GM06990 (cell line): ENCODE data around the gene SYTL2.

Experiments used
- DNase-seq: peaks from one replicate; pipeline ENCODE4 v3.0.0-alpha.2; 2011; ENCODE audit not compliant: insufficient read length; ENCODE audit errors: extremely low read depth
- H3K27me3 ChIP-seq: replicated peaks from 2 replicates; pipeline ENCODE4 v1.6.0; 2011; ENCODE audit warnings: low read length; ENCODE audit not compliant: control insufficient read depth, insufficient read depth
- H3K36me3 ChIP-seq: 2 replicates; pipeline ENCODE4 v1.5.1; 2011; ENCODE audit warnings: low read length; ENCODE audit not compliant: control insufficient read depth, insufficient read depth
- H3K4me3 ChIP-seq: replicated peaks from 2 replicates; pipeline ENCODE4 v1.5.1; 2011; ENCODE audit warnings: low read depth, mild to moderate bottlenecking, control low read depth, low read length
- TF ChIP-seq, protein P1 (sequence below): IDR thresholded peaks from 2 replicates; pipeline ENCODE4 v1.5.1; 2011; ENCODE audit warnings: low read length, control low read depth, mild to moderate bottlenecking, inconsistent platforms; ENCODE audit not compliant: insufficient read depth, poor library complexity, severe bottlenecking

Gene SYTL2

DNA sequence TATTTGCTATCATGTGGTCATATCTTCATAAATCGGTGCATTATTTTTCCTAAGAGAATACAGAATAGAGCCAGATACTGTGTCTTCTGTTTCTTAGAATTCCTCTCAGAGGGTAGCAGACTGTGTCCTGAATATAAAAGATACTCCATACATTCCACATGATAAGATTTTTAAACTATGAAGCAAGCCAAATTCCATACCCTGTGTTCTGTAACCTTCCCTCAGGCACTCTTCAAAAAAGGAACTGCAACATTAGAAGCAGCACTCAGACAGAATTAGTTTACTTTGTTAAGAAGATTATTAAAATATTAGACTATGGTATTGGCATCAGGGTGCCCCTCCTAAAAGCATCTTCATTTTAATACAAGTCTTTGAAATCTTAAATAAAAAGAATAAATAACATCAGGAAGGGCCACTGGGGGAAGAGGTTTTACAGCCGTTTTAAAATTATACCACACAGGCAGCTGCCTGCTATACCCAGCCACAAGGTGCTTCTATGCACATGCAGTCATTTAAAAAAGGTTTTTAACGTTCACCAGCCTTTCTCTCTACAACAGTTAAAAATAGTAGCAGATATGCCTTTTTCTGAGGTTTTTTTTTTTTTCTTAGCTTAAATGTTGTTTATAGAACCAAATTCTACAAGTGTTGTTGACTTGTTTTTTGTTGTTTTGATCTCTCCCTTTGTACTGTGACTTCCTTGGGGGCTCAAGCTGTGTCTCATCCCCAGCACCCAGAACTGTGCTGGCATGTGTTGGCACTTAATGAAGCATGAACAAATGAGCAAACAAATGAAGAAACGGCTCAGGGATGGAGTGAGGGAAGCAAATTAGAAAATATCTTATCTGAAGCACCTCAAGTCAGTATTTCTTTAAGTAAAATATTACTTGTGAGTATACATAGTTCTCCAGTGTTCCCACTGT is 70.2 kb downstream of the SYTL2 start:
- TF ChIP-seq, protein P1, sequence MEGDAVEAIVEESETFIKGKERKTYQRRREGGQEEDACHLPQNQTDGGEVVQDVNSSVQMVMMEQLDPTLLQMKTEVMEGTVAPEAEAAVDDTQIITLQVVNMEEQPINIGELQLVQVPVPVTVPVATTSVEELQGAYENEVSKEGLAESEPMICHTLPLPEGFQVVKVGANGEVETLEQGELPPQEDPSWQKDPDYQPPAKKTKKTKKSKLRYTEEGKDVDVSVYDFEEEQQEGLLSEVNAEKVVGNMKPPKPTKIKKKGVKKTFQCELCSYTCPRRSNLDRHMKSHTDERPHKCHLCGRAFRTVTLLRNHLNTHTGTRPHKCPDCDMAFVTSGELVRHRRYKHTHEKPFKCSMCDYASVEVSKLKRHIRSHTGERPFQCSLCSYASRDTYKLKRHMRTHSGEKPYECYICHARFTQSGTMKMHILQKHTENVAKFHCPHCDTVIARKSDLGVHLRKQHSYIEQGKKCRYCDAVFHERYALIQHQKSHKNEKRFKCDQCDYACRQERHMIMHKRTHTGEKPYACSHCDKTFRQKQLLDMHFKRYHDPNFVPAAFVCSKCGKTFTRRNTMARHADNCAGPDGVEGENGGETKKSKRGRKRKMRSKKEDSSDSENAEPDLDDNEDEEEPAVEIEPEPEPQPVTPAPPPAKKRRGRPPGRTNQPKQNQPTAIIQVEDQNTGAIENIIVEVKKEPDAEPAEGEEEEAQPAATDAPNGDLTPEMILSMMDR: no peak
- DNase-seq: no peak
- Histone ChIP-seq H3K36me3 (no peaks in the 10 kb centered on the region), H3K27me3 (0 out of 2 replicates have a peak, but pooled peaks cover 1% of the 10 kb centered on the region), H3K4me3 (no peak overlapping the region)

DNA sequence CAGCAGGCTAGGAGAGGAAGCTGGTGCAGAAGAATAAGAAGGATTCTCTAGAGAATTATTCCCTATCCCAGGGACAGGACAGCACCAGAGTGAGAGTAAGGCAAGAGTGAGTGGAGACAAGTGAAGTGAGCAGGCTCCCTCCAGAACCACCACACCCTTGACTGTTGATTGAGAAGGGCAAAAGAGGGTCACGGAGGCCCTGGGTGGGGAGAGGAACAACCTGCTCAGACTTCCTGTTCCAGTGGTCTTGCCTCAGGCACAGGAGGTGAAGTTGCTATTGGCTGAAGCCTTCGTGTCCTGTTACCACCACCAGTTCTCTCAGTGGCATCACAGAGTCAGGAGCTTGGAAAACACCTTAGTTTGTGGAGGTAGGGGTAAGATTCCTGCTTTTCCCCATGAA is 73.2 kb downstream of the SYTL2 start:
- Histone ChIP-seq H3K4me3 (no peak overlapping the region), H3K36me3 (no peaks in the 10 kb centered on the region), H3K27me3 (0 out of 2 replicates have a peak, but pooled peaks cover 1% of the 10 kb centered on the region)
- TF ChIP-seq, protein P1: no peak
- no peak for DNase-seq

DNA sequence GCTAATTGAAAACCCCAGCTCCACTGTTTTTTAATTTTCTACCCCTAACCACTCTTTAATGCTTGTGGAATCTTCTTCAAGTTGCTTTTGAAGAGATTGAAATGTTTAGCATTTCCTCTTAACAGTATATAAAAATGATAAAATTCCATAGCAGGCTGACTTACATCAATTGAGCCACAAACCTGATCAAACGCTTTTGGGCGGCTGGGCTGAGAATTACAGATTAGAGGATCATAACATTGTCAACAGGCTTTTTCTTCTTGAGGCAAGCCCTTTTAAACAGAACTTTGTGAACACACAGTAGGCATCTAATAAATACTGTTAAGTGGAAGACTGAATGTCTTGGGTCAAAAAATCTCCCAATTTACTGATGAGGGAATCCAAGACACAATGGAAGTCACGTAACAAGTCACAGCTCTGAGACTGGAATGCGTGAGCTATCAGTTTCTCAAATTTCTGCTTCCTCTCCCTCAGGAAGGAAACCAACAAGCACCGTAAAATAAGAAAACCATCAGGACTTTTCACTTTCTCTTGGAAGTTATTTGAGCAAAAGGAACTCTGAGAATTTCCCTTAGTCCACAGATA is 75.0 kb downstream of the SYTL2 start:
- no peaks in the 10 kb centered on the region for H3K36me3 ChIP-seq
- 0 out of 2 replicates have a peak, but pooled peaks cover 1% of the 10 kb centered on the region for H3K27me3 ChIP-seq
- DNase-seq: no peak
- TF ChIP-seq, protein P1: no peak
- H3K4me3 ChIP-seq: no peak overlapping the region

DNA sequence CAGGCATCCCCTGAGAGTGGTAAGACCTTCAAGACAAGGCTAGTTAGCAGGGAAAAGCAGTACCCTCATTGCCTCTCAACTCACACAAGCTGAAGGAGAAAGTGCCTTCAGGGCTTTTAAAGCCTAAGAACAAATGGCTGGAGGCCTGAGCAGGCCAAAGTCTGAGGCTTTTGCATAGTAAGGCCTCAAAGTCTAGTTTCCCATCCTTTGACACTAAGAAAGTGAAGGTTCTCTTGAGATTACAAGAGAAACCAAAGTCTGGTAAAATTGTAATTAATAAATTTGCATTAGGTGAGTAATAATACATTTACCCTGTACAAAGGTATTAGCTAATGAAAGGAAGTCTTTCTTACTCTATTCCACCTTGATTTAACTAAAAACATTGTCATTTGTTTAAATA is 78.0 kb downstream of the SYTL2 start:
- Histone ChIP-seq H3K36me3 (no peaks in the 10 kb centered on the region), H3K27me3 (0 out of 2 replicates have a peak, but pooled peaks cover 1% of the 10 kb centered on the region), H3K4me3 (no peak overlapping the region)
- DNase-seq: no peak
- TF ChIP-seq, protein P1: no peak

DNA sequence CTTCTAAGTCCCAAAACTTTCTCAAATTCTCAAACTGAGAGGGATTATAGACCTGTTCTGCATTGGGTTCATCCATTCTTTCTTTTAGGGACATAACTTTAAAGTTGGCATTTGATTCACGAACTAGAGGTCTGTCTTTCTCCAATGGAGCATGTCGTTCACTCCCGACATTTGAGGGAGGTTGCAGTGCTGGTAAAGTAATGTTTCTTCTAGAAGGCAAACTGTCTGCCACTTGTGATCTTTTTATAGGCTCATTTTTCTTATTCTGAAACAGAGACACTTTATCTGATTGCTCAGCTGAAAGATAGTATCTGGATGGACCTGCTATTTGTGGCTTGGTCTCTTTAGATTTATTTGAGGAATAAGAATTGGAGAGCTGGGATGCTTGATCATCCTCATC is 84.6 kb downstream of the SYTL2 start:
- Histone ChIP-seq H3K4me3 (no peak overlapping the region), H3K27me3 (no peaks in the 10 kb centered on the region; the same call in 1 of the 2 replicates), H3K36me3 (no peaks in the 10 kb centered on the region)
- TF ChIP-seq, protein P1: no peak
- DNase-seq: no peak
